ENCODE results near the gene CSHL1. TPM values are rescaled to one million over a fixed set of nuclear protein-coding genes. Genes with fewer than 3 reads are reported as not detected.
"Not testable (repeated sequence)": the region's sequence is repeated elsewhere in the genome, so short reads cannot be mapped to it uniquely, and the experiment has no call there.

CSHL1 gene
- polyA plus RNA-seq, 10 donors: 0.60 to 0.98 (median 0.70) TPM; not detected in 6

DNA sequence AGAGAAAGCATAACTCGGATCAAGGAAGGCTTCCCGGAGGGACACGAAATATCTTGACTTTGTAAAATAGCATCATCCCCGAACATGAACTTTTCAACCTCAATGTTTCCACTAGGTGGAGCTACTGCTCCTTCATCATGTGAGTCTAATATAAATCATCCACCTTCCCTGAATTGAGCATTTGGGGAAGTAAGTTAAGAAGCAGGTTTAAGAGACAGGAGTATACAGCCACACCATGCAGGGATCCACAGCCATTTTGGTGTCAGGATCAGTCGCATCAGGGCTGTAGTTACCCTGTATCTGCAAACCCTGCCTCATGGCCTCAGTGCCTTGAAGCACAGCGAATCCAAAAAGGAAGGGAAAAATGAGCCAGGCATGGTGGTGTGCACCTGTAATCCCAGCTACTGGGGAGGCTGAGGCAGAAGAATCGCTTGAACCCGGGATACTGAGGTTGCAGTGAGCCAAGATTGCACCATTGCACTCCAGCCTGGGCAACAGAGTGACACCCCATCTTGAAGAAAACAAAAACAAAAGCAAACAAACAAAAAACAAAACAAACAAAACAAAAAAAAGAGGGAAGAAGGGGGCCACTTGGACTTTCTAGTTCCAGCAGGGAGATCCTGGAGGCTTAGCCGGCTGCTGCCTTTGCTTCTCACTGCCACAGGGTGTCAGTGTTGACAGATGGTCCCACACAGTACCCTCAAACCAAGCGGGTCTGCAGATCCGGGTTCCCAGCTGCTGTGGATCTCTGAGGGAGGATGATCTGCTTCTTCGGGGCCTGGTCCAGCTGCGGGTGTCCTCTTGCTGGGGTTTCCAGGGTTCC is 21.8 kb downstream of the CSHL1 start:
- peak in 2 of 3 donors; percentile 6 to 45 for DNase-seq

DNA sequence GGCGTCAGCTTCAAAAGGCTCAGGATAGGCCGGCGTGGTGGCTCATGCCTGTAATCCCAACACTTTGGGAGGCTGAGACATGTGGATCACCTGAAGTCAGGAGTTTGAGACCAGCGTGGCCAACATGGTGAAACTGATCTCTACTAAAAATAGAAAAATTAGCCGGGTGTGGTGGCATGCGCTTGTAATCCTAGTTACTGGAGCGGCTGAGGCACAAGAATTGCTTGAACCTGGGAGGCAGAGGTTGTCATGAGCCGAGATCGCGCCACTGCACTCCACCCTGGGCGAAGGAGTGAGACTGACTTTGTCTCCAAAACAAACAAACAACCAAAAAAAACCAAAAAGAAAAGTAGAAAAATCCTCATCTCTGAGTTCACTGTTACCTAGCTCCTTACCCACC is 25.9 kb downstream of the CSHL1 start:
- DNase-seq: not testable (repeated sequence)

GRCh38 chr17:63882626-63883126 is 28.4 kb downstream of the CSHL1 start:
- not testable (repeated sequence) for DNase-seq

- peak in 2 of 3 donors; percentile 25 to 30 for DNase-seq
Observed at GRCh38 chr17:63881935-63882601, 29.0 kb downstream of the CSHL1 start, which contains the start of gene GH2. GH2 (minus strand) TSS chr17:63881944; CDS start chr17:63881801, 143 bp downstream.

DNA sequence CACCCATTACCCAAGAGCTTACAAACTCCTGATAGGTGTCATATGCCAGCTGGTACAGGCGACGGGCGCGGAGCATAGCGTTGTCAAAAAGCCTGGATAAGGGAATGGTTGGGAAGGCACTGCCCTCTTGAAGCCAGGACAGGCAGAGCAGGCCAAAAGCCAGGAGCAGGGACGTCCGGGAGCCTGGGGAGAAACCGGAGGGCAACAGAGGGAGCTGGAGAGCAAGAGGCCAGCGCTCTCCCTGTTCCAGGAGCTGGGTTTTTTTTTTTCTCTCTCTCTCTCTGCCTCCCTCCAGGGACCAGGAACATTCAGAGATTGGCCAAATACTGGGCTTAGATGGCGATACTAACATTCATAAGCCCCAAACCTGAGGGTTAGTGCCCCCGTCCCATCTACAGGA is 29.7 kb downstream of the CSHL1 start:
- DNase-seq: not testable (repeated sequence)

DNA sequence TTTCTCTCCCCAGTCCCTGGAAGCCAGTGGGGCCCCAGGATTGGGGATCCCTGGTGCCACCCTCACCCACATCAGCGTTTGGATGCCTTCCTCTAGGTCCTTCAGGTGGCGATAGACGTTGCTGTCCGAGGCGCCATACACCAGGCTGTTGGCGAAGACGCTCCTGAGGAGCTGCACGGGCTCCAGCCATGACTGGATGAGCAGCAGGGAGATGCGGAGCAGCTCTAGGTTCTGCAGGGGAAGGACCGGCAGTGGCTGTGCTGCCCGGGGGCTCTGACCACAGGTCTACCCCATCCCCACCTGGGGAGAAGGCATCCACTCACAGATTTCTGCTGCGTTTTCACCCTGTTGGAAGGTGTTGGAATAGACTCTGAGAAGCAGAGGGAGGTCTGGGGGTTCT is 30.4 kb downstream of the CSHL1 start:
- no peak for DNase-seq

GRCh38 chr17:63878413-63878812 is 32.6 kb downstream of the CSHL1 start:
- DNase-seq: not testable (repeated sequence)

GRCh38 chr17:63874693-63875092 is 36.4 kb downstream of the CSHL1 start:
- not testable (repeated sequence) for DNase-seq

GRCh38 chr17:63874061-63874626 is 36.9 kb downstream of the CSHL1 start:
- not testable (repeated sequence) for DNase-seq

GRCh38 chr17:63873577-63873976 is 37.5 kb downstream of the CSHL1 start, which contains the start of gene CSH2:
CSH2 (minus strand) TSS chr17:63873677; CDS start chr17:63873614, 63 bp downstream.
- DNase-seq: not testable (repeated sequence)

GRCh38 chr17:63871646-63872365 is 39.3 kb downstream of the CSHL1 start:
- not testable (repeated sequence) for DNase-seq

DNA sequence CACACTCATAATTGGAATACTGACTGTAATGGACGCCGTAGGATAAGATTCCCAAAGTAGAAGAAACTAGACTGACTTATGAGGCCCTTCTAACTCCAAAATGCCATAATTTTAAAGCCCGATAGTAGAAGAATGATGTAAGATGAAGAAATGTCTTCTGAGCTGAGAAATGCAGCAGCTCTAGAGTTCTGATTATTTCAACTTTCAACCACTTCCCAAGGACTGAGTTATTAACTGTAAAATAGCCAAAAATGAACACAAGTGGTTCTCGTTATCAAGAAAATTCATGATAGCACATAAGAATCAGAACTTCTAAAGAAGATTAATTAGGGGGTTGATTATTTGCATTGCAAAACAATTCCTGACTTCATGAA is 40.8 kb downstream of the CSHL1 start:
- DNase-seq: not testable (repeated sequence)

DNA sequence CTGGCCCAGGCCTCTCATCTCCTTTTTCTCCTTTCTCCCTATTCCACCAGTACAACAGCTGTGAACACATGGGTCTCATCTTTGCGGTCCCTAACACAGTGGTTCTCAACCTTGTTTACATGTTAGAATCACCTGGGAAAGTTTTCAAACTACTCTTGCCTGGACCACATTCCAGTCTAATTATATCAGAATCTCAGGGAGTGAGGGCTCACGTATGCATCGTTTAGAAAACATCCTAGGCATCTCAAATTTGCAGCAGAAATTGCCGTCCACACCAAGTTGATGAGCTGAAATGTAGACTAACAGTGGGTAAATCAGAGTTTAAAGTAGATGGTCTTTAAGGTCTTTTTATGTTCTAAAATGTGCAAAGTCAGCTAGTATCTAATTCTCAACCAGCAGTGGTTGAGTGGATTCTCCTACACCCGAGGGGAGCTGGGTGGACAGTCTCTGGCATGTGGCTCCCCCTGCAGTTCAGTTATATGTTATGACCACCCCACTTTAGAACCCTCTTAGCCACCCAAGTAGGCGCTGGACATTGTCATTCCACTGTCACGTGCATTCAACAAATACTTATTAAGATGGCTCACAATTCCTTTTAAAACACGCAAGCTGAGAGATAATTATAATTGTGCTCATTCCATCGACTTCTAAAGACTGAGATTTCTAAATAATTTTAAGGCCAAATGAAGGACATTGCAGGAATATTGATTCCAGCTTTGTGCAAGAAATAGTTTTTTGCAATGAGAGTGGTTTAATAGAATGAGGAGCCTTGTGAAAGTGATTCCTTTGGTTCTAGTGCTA is 41.4 kb downstream of the CSHL1 start:
- not testable (repeated sequence) for DNase-seq

GRCh38 chr17:63866625-63867024 is 44.4 kb downstream of the CSHL1 start:
- not testable (repeated sequence) for DNase-seq

Other genes starting within 250 kb of the CSHL1 start
- 10 to 100 TPM in 4 of 10 donors, 1 to 10 TPM in 6; 6.1 to 24.9 (median 8.7) TPM for gene LIMD2, start 211.1 kb downstream of the CSHL1 start, polyA plus RNA-seq (ENCODE audit: insufficient read length in 10 of 10)
- gene STRADA, start 169.5 kb downstream of the CSHL1 start, polyA plus RNA-seq (ENCODE audit: insufficient read length in 10 of 10): 10 to 100 TPM; 19.1 to 46.5 (median 27.4) TPM
- gene CCDC47, start 137.7 kb downstream of the CSHL1 start, polyA plus RNA-seq (ENCODE audit: insufficient read length in 10 of 10): 10 to 100 TPM; 49.1 to 61.7 (median 56.2) TPM
- 100 to 1,000 TPM in 6 of 10 donors, 10 to 100 TPM in 4; 76.6 to 144 (median 106) TPM for gene DDX42, start 137.1 kb downstream of the CSHL1 start, polyA plus RNA-seq (ENCODE audit: insufficient read length in 10 of 10)
- gene PSMC5, start 83.8 kb downstream of the CSHL1 start, polyA plus RNA-seq (ENCODE audit: insufficient read length in 10 of 10): 100 to 1,000 TPM in 8 of 10 donors, 10 to 100 TPM in 2; 90.1 to 125 (median 107) TPM
- gene FTSJ3, start 83.6 kb downstream of the CSHL1 start, polyA plus RNA-seq (ENCODE audit: insufficient read length in 10 of 10): 10 to 100 TPM; 29.7 to 38.3 (median 33.2) TPM
- gene SMARCD2, start 68.6 kb downstream of the CSHL1 start, polyA plus RNA-seq (ENCODE audit: insufficient read length in 10 of 10): 10 to 100 TPM; 26.3 to 45.2 (median 30.7) TPM
- 10 to 100 TPM in 2 of 10 donors, 1 to 10 TPM in 7, not detected in 1; 1.2 to 27.5 (median 5.8) TPM for gene CSH2, start 37.6 kb downstream of the CSHL1 start, polyA plus RNA-seq (ENCODE audit: insufficient read length in 10 of 10)
- gene GH2, start 29.3 kb downstream of the CSHL1 start, polyA plus RNA-seq (ENCODE audit: insufficient read length in 10 of 10): under 1 TPM in 3 of 10 donors, not detected in 7; 0.16 to 0.98 (median 0.76) TPM
- gene CSH1, start 14.7 kb downstream of the CSHL1 start, polyA plus RNA-seq (ENCODE audit: insufficient read length in 10 of 10): 10 to 100 TPM in 4 of 10 donors, 1 to 10 TPM in 5, not detected in 1; 2.0 to 42.4 (median 7.8) TPM
- under 1 TPM in 1 of 10 donors, not detected in 9; 0.19 TPM for gene GH1, start 7.6 kb upstream of the CSHL1 start, polyA plus RNA-seq (ENCODE audit: insufficient read length in 10 of 10)
- 1 to 10 TPM; 1.9 to 4.1 (median 3.1) TPM for gene CD79B, start 21.1 kb upstream of the CSHL1 start, polyA plus RNA-seq (ENCODE audit: insufficient read length in 10 of 10)
- gene SCN4A, start 61.7 kb upstream of the CSHL1 start, polyA plus RNA-seq (ENCODE audit: insufficient read length in 10 of 10): 10 to 100 TPM; 11.6 to 52.0 (median 38.1) TPM
- gene PRR29, start 87.1 kb upstream of the CSHL1 start, polyA plus RNA-seq (ENCODE audit: insufficient read length in 10 of 10): 1 to 10 TPM; 1.9 to 3.7 (median 2.6) TPM
- 10 to 100 TPM; 19.1 to 36.9 (median 27.9) TPM for gene ICAM2, start 109.4 kb upstream of the CSHL1 start, polyA plus RNA-seq (ENCODE audit: insufficient read length in 10 of 10)
- gene ERN1, start 218.9 kb upstream of the CSHL1 start, polyA plus RNA-seq (ENCODE audit: insufficient read length in 10 of 10): 1 to 10 TPM; 3.0 to 7.1 (median 5.3) TPM